ENCODE data around the gene COX4I2.

GRCh38 chr20:31590717-31591225 is 46.9 kb upstream of the COX4I2 start:
- no peak for TF ChIP-seq CHD1 (IDR thresholded peaks at IDR 0.05; ENCODE audit: low read depth, low read length)
- no peak for TF ChIP-seq CTCF (IDR thresholded peaks at IDR 0.05; ENCODE audit: control extremely low read depth in 1 of 3, insufficient read depth in 1 of 3, low read depth in 1 of 3, low read length in 3 of 3)
- peak; percentile 92 for TF ChIP-seq MAFK (IDR thresholded peaks at IDR 0.05; ENCODE audit: low read depth, low read length)
- peak; percentile 61 for TF ChIP-seq MAX (IDR thresholded peaks at IDR 0.05)
- no peak for TF ChIP-seq SP2 (IDR thresholded peaks at IDR 0.05; ENCODE audit: low read length)
- peak in 1 of 2 experiments; percentile 49; a peak in 1 of 3 replicates for TF ChIP-seq POLR2A (IDR thresholded peaks at IDR 0.05; ENCODE audit: control extremely low read depth in 1 of 2, low read depth in 2 of 2, low read length in 2 of 2)
- no peak for TF ChIP-seq CEBPB (IDR thresholded peaks at IDR 0.05; ENCODE audit: low read depth, low read length)
- no peak for TF ChIP-seq EZH2 (IDR thresholded peaks at IDR 0.05; ENCODE audit: low read depth, low read length, severe bottlenecking)
- TF ChIP-seq CHD2 (IDR thresholded peaks at IDR 0.05; ENCODE audit: low read length), result no peak
- no peak for TF ChIP-seq ATF2 (IDR thresholded peaks at IDR 0.05; ENCODE audit: low read length)

All from H1 (cell line).